ENCODE measurements around the gene MRTFB.

The MRTFB gene

DNA sequence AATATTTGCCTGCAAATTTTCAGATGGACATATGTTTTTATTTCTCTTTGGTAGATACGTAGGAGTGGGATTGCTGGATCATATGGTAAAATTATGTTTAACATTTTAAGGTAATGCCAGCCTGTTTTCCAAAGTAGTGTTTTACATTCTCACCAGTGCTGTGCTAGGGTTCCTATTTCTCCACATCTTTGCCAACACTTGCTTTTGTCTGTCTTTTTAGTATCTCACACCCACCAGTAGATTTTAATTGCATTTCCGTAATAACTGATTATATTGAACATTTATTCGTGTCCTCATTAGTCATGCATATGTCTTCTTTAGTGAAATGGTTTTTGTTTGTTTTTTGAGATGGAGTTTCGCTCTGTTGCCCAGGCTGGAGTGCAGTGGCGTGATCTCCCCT lies 58.4 kb downstream of the MRTFB start:
- no peak overlapping the region for H3K9ac ChIP-seq (ENCODE audit: low read depth, low read length)
- H3K4me3 ChIP-seq (ENCODE audit: low read depth in 1 of 2, low read length in 2 of 2): no peak overlapping the region
- H3K4me2 ChIP-seq (ENCODE audit: insufficient read depth, low read length): no peak overlapping the region
- H4K20me1 ChIP-seq (ENCODE audit: insufficient read depth, low read length): peaks cover 8% of the 10 kb centered on the region; the same call in 1 of the 2 replicates
- no peak for TF ChIP-seq EZH2 (IDR thresholded peaks at IDR 0.05; ENCODE audit: borderline replicate concordance, low read depth, low read length, severe bottlenecking)
- TF ChIP-seq, protein P1, sequence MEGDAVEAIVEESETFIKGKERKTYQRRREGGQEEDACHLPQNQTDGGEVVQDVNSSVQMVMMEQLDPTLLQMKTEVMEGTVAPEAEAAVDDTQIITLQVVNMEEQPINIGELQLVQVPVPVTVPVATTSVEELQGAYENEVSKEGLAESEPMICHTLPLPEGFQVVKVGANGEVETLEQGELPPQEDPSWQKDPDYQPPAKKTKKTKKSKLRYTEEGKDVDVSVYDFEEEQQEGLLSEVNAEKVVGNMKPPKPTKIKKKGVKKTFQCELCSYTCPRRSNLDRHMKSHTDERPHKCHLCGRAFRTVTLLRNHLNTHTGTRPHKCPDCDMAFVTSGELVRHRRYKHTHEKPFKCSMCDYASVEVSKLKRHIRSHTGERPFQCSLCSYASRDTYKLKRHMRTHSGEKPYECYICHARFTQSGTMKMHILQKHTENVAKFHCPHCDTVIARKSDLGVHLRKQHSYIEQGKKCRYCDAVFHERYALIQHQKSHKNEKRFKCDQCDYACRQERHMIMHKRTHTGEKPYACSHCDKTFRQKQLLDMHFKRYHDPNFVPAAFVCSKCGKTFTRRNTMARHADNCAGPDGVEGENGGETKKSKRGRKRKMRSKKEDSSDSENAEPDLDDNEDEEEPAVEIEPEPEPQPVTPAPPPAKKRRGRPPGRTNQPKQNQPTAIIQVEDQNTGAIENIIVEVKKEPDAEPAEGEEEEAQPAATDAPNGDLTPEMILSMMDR (IDR thresholded peaks at IDR 0.05; ENCODE audit: borderline replicate concordance, extremely low read depth, low read length, poor library complexity, severe bottlenecking): no peak
- H3K4me1 ChIP-seq (ENCODE audit: insufficient read depth, low read length): no peaks in the 10 kb centered on the region
- H2AFZ ChIP-seq (ENCODE audit: low read depth, low read length): no peak overlapping the region
- no peak for DNase-seq
- ATAC-seq (ENCODE audit: insufficient read depth, low read depth): no peak
- H3K36me3 ChIP-seq (ENCODE audit: insufficient read depth, low read length): 0 out of 2 replicates have a peak, but pooled peaks cover 3% of the 10 kb centered on the region
- no peak overlapping the region for H3K27ac ChIP-seq (ENCODE audit: low read length)
- H3K79me2 ChIP-seq (ENCODE audit: insufficient read depth, low read length): peaks cover 22% of the 10 kb centered on the region
- H3K27me3 ChIP-seq (ENCODE audit: insufficient read depth, low read length, poor library complexity): no peaks in the 10 kb centered on the region
- no peaks in the 10 kb centered on the region for H3K9me3 ChIP-seq (ENCODE audit: insufficient read depth, low read length, severe bottlenecking)

DNA sequence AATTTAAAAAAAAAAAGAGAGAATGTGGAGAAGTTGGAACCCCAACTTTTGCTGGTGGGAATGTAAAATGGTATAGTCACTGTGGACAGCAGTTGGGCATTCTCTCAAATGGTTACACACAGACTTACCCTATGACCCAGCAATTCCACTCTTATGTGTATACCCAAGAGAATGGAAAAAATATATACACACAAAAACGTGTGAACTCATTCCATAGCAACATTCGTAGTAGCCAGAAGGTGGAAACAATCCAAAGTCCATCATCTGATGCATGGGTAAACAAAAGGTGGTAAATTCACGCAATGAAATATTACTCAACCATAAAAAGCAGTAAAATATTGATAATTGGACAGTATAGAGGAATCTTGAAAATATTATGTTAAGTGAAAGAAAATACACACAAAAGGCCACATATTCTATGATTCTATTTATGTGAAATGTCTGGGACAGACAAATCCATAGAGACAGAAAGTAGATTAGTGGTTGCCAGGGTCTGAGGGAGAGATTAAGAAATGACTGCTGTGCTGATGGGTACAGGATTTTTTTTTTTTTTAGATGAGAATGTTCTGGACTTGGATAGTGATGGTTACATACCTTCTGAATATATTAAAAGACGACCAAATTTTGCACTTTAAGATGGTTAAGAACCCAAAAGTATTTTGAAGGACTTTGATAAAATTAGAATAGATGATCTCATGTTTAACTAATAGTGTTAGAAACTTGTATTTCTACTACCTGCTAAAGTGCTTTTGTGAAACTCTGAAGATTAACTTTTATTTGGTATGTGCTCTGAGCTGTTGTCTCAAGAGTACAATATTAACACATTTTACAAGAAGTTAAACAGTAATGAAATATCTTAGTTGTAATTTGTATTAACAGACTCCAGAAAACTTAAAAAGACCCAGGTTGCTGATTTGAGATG lies 60.9 kb downstream of the MRTFB start:
- H3K36me3 ChIP-seq (ENCODE audit: insufficient read depth, low read length): 0 out of 2 replicates have a peak, but pooled peaks cover 3% of the 10 kb centered on the region
- TF ChIP-seq EZH2 (IDR thresholded peaks at IDR 0.05; ENCODE audit: borderline replicate concordance, low read depth, low read length, severe bottlenecking): no peak
- TF ChIP-seq, protein P1 (IDR thresholded peaks at IDR 0.05; ENCODE audit: borderline replicate concordance, extremely low read depth, low read length, poor library complexity, severe bottlenecking): no peak

DNA sequence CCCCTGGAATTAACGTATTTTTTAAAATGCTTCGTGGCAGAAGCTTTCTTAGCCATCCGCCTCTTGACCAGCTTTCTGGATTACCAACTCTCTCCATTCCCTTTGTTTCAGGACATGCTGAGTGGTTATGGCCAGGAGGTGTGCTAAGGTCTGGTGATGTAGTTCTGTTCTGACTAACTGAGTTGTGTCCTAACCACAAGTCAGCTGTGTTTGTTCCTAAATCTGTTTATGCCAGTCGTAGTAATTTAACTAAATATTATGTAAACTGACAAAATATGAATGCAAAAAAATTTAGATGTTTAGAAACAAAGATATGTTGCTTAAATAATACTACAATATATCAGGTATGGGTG lies 61.6 kb downstream of the MRTFB start:
- H3K4me3 ChIP-seq (ENCODE audit: low read depth in 1 of 2, low read length in 2 of 2): no peak overlapping the region
- ATAC-seq (ENCODE audit: insufficient read depth, low read depth) (no peak), DNase-seq (no peak)
- no peak overlapping the region for H3K9ac ChIP-seq (ENCODE audit: low read depth, low read length)
- H3K4me2 ChIP-seq (ENCODE audit: insufficient read depth, low read length): no peak overlapping the region
- H3K79me2 ChIP-seq (ENCODE audit: insufficient read depth, low read length): peaks cover 6% of the 10 kb centered on the region
- 0 out of 2 replicates have a peak, but pooled peaks cover 3% of the 10 kb centered on the region for H3K36me3 ChIP-seq (ENCODE audit: insufficient read depth, low read length)
- H3K27me3 ChIP-seq (ENCODE audit: insufficient read depth, low read length, poor library complexity): no peaks in the 10 kb centered on the region
- H3K27ac ChIP-seq (ENCODE audit: low read length): no peak overlapping the region
- TF ChIP-seq, protein P1 (IDR thresholded peaks at IDR 0.05; ENCODE audit: borderline replicate concordance, extremely low read depth, low read length, poor library complexity, severe bottlenecking): no peak
- no peak for TF ChIP-seq EZH2 (IDR thresholded peaks at IDR 0.05; ENCODE audit: borderline replicate concordance, low read depth, low read length, severe bottlenecking)
- H3K4me1 ChIP-seq (ENCODE audit: insufficient read depth, low read length): no peaks in the 10 kb centered on the region
- H4K20me1 ChIP-seq (ENCODE audit: insufficient read depth, low read length): peaks cover 2% of the 10 kb centered on the region; the same call in 1 of the 2 replicates
- H3K9me3 ChIP-seq (ENCODE audit: insufficient read depth, low read length, severe bottlenecking): no peaks in the 10 kb centered on the region
- H2AFZ ChIP-seq (ENCODE audit: low read depth, low read length): no peak overlapping the region

More for the DNA sequence above, 60.9 kb downstream of the MRTFB start:
- Histone ChIP-seq H3K9ac (ENCODE audit: low read depth, low read length) (no peak overlapping the region), H3K4me1 (ENCODE audit: insufficient read depth, low read length) (no peaks in the 10 kb centered on the region), H3K4me3 (ENCODE audit: low read depth in 1 of 2, low read length in 2 of 2) (no peak overlapping the region), H3K79me2 (ENCODE audit: insufficient read depth, low read length) (peaks cover 6% of the 10 kb centered on the region), H3K27ac (ENCODE audit: low read length) (no peak overlapping the region), H3K27me3 (ENCODE audit: insufficient read depth, low read length, poor library complexity) (no peaks in the 10 kb centered on the region), H4K20me1 (ENCODE audit: insufficient read depth, low read length) (peaks cover 2% of the 10 kb centered on the region; the same call in 1 of the 2 replicates), H3K4me2 (ENCODE audit: insufficient read depth, low read length) (no peak overlapping the region), H3K9me3 (ENCODE audit: insufficient read depth, low read length, severe bottlenecking) (no peaks in the 10 kb centered on the region), H2AFZ (ENCODE audit: low read depth, low read length) (no peak overlapping the region)
- DNase-seq: no peak
- ATAC-seq (ENCODE audit: insufficient read depth, low read depth): no peak
